Omental fat pad (tissue), 4 donors: ENCODE data around the gene PPP1R7. TPM values are rescaled to one million over a fixed set of nuclear protein-coding genes. Genes with fewer than 3 reads are reported as not detected.
"Not testable (repeated sequence)": the region's sequence is repeated elsewhere in the genome, so short reads cannot be mapped to it uniquely, and the experiment has no call there.

Experiments used
- ATAC-seq: fragments of 150-250 bp; one replicate; pipeline ENCODE4 v1.9.1; 2016; ENCODE audit warnings: mild to moderate bottlenecking, moderate library complexity; ENCODE audit not compliant: low FRiP score
- DNase-seq: peaks from one replicate; pipeline ENCODE4 v3.0.0-alpha.2; 2019; ENCODE audit warnings: low spot score
- total RNA-seq, 4 donors: library from RNA; depleted of rRNA; stranded (reverse); fragments of >200 nt; gene quantifications; one replicate each; pipeline ENCODE4 v1.1.0, GENCODE V29; 2016
- TF ChIP-seq, protein P1 (sequence below), 3 donors: fragments of 450-650 bp; IDR thresholded peaks; one replicate each; pipeline ENCODE4 v1.5.1; 2016 to 2017; ENCODE audit warnings: antibody characterized with exemption in 3 of 3, mild to moderate bottlenecking in 3 of 3, moderate library complexity in 2 of 3

PPP1R7 gene, protein sequence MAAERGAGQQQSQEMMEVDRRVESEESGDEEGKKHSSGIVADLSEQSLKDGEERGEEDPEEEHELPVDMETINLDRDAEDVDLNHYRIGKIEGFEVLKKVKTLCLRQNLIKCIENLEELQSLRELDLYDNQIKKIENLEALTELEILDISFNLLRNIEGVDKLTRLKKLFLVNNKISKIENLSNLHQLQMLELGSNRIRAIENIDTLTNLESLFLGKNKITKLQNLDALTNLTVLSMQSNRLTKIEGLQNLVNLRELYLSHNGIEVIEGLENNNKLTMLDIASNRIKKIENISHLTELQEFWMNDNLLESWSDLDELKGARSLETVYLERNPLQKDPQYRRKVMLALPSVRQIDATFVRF
- total RNA-seq, result 10 to 100 TPM; 33.4 to 41.8 (median 35.4) TPM

DNA sequence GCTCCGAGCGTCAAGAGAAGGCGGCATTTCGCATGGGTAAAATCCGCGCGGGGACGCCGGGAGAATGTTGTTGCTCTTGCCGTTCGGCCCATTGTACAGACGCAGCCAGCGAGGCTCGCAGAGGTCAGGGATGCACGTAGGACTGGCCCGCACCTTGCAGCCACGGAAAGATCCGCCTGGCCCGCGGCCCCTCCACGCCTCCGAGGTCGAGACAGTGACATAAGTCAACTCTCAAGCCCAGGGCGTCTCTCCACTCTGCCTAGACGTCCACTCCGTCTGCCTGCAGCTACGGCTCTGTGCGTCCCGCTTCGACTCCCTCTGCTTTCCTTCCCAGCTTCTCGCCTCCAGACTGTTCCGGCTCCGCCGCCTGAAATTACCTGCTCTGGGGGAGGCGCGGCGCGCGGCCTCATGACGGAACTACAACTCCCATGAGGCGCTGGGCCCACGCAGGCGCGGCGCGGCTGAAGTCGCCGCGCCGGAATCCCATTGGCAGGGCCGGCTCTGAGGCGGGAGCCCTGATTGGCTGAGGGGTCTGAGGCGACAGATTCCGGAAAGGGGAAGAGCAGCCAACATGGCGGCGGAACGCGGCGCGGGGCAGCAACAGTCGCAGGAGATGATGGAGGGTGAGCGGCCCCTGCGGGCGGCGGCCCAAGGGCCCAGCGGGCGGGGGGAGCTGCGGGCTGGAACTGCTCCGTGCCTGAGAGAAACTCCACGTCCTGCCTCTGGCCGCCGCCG lies at the start of gene PPP1R7:
PPP1R7 (plus strand) TSS at position 543 of the 735 bp plus-strand sequence; CDS start at position 572, 29 bp downstream.
- DNase-seq (peak; percentile 59), ATAC-seq (peak; percentile 88)
- TF ChIP-seq, protein P1, sequence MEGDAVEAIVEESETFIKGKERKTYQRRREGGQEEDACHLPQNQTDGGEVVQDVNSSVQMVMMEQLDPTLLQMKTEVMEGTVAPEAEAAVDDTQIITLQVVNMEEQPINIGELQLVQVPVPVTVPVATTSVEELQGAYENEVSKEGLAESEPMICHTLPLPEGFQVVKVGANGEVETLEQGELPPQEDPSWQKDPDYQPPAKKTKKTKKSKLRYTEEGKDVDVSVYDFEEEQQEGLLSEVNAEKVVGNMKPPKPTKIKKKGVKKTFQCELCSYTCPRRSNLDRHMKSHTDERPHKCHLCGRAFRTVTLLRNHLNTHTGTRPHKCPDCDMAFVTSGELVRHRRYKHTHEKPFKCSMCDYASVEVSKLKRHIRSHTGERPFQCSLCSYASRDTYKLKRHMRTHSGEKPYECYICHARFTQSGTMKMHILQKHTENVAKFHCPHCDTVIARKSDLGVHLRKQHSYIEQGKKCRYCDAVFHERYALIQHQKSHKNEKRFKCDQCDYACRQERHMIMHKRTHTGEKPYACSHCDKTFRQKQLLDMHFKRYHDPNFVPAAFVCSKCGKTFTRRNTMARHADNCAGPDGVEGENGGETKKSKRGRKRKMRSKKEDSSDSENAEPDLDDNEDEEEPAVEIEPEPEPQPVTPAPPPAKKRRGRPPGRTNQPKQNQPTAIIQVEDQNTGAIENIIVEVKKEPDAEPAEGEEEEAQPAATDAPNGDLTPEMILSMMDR (IDR thresholded peaks at IDR 0.05), result no peak

DNA sequence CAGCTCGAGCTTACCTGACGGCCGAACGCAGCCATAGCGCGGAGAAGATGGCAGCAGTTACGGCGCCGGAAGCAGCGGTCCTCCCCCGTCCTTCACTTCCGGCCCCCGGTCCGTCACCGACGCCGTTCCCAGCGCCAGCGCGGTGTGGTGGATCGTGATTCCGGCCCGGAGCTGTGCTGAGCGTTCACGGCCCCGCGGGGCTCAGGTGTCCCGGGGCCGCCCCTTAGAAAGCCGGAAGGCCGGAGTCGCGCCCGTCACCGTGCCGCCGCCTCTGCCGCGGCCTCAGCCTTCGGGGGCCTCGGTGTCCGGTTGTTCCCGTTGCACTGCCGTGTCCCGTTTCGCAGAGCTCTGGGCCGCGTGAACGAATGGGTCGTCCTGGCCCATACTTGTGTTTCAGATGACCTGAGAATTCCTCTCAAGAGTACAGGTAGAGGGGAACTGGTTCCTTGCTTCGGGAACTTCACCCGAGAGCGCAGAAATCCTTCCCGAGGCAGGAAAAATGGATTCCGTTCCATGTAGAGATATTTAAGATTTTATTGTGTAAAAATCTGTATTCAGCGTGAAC lies 47.9 kb upstream of the PPP1R7 start, which contains the start of gene MTERF4:
MTERF4 (minus strand) TSS at position 49 of the 565 bp plus-strand sequence; CDS start at position 35, 14 bp downstream.
- ATAC-seq (peak; percentile 97), DNase-seq (peak; percentile 59)
- TF ChIP-seq, protein P1 (IDR thresholded peaks at IDR 0.05), result no peak

DNA sequence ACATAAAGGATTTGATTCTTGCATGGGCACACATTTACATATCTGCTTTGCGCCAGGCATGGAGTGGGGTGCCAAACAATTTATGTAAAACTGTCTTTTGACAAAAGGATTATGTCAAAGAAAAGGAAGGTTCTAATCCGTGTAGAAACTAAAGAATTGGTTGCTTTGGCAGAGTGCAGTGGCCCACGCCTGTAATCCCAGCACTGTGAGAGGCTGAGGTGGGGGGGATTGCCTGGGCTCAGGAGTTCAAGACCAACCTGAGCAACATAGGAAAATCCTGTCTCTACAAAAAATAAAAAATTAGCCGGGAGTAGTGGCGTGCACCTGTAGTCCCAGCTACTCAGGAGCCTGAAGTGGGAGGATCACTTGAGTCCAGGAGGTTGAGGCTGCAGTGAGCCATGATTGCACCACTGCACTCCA lies 47.1 kb upstream of the PPP1R7 start:
- no peak for ATAC-seq
- TF ChIP-seq, protein P1 (IDR thresholded peaks at IDR 0.05), result no peak
- no peak for DNase-seq

DNA sequence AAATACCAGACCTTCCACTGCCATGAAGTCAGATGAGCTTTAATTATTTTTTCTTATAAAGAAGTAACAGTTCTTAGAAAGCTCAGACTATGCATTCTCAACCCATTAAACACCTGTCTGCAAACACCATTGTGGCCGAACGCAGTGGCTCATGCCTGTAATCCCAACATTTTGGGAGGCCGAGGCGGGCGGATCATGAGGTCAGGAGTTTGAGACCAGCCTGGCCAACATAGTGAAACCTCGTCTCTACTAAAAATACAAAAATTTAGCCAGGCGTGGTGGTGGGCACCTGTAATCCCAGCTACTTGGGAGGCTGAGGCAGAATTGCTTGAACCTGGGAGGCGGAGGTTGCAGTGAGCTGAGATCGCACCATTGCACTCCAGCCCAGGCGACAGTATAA lies 45.7 kb upstream of the PPP1R7 start:
- not testable (repeated sequence) for DNase-seq

DNA sequence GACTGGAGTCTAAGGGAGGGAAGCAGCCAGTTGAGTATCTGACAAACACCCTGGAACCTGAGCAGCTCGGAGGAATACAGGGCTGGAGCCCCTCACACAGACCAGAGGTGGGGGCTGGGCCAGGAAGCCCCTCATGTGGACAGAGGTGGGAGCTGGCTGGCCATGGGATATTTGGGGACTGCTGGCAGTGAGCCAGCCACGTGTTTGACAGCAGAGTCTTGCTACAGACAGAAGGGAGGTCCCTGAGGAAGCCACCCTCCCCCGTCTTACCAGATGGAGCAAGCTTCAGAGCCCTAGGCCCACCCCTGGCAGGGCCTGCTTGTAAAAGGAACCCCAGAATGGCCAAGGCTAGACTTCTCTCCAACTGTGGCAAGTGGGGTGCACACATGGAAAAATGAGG lies 44.6 kb upstream of the PPP1R7 start:
- TF ChIP-seq, protein P1 (IDR thresholded peaks at IDR 0.05), result no peak
- ATAC-seq (no peak), DNase-seq (no peak)

More for the DNA sequence above, 45.7 kb upstream of the PPP1R7 start:
- ATAC-seq, result not testable (repeated sequence)

DNA sequence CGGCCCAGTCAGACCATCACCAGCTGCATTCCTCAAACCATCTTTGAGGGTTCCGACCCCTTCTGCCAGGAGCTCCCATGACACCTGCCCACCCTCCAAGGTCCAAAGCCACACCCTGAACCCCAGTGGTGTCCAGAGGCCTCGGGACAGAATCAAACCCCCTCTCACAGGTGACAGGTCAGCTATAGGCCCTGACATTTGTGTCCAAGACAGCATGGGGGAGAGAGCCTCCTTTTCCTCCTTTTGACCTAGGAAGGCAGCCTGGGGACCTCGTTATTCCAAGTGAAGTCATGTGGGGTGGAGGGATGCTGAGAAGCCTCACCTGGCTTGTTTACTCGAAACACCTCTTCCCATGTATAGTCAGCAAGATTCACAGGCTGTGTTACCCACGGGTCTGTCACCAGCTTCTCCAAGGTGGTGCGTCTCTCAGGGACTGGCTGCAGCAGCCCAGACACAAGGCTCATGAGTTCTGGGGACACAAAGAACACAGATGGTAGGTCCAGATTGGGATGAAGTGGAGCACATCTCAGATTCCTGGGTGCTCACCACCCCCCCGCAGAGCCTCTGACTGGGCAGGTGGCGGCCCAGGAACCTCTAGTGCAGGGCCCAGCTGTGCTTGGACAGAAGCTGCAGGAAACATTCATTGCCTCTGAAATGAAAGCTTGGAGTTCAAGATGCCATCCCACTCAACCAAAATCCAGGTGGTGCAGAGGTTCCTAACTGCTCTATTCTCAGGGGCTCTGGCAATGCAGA lies 43.1 kb upstream of the PPP1R7 start:
- DNase-seq (no peak), ATAC-seq (no peak)
- TF ChIP-seq, protein P1 (IDR thresholded peaks at IDR 0.05), result no peak
